Epithelial cell of esophagus (primary cell): ENCODE results near the gene RGMA.

Experiments used
- DNase-seq: peaks from one replicate; pipeline ENCODE4 v3.0.0; 2010; ENCODE audit warnings: low read depth
- H3K4me3 ChIP-seq: 2 replicates; pipeline ENCODE4 v1.5.1; 2011; ENCODE audit warnings: mild to moderate bottlenecking, low read length, control low read depth
- CTCF ChIP-seq: IDR thresholded peaks from 2 replicates; pipeline ENCODE4 v1.5.1; 2011; ENCODE audit warnings: low read depth, mild to moderate bottlenecking, low read length, control low read depth, inconsistent platforms; ENCODE audit not compliant: insufficient read depth; ENCODE audit errors: missing control alignments

The RGMA gene

GRCh38 chr15:93093765-93094164 lies 4.8 kb upstream of the RGMA start:
- no peak overlapping the region for H3K4me3 ChIP-seq
- no peak for TF ChIP-seq CTCF
- DNase-seq = no peak

- no peak overlapping the region for H3K4me3 ChIP-seq
- TF ChIP-seq CTCF = no peak
- DNase-seq = no peak
Measured at GRCh38 chr15:93091465-93091864, 2.5 kb upstream of the RGMA start.

- TF ChIP-seq CTCF = no peak
- no peak for DNase-seq
- no peak overlapping the region for H3K4me3 ChIP-seq
Measured at GRCh38 chr15:93089727-93090305, 805 bp upstream of the RGMA start.

GRCh38 chr15:93088200-93088980 lies 621 bp downstream of the RGMA start:
- DNase-seq = peak; percentile 29
- TF ChIP-seq CTCF = no peak
- peak overlapping the region; percentile 48 for H3K4me3 ChIP-seq

GRCh38 chr15:93087825-93088199 lies 1.2 kb downstream of the RGMA start:
- DNase-seq = peak; percentile 78
- H3K4me3 ChIP-seq = peak overlapping the region; percentile 48

GRCh38 chr15:93086791-93087190 lies 2.2 kb downstream of the RGMA start:
- TF ChIP-seq CTCF = no peak
- DNase-seq = no peak
- H3K4me3 ChIP-seq = no peak overlapping the region

More at GRCh38 chr15:93087825-93088199, 1.2 kb downstream of the RGMA start:
- TF ChIP-seq CTCF = peak; percentile 95

- TF ChIP-seq CTCF = no peak
Measured at GRCh38 chr15:93085692-93086091, 3.3 kb downstream of the RGMA start.

More at GRCh38 chr15:93085692-93086091, 3.3 kb downstream of the RGMA start:
- H3K4me3 ChIP-seq = no peak overlapping the region
- DNase-seq = no peak
